ENCODE results near the gene HSPA2. TPM values are rescaled to one million over a fixed set of nuclear protein-coding genes. Genes with fewer than 3 reads are reported as not detected.

HSPA2 gene
- total RNA-seq, 1 donor from 2014 or later: 3.7 TPM

Other genes starting within 250 kb of the HSPA2 start
- 0.05 and 0.25 TPM in 2 replicates for gene ESR2, start 246.4 kb upstream of the HSPA2 start, total RNA-seq
- gene MTHFD1, start 152.4 kb upstream of the HSPA2 start, total RNA-seq: 168 and 172 TPM in 2 replicates
- gene AKAP5, start 75.2 kb upstream of the HSPA2 start, total RNA-seq: 1.8 TPM in 2 replicates
- 28.2 and 28.3 TPM in 2 replicates for gene ZBTB25, start 36.9 kb upstream of the HSPA2 start, total RNA-seq
- 77.6 and 78.4 TPM in 2 replicates for gene ZBTB1, start 36.0 kb upstream of the HSPA2 start, total RNA-seq
- 0.20 TPM in 1 of 2 replicates, not detected in the other for gene PPP1R36, start 9.2 kb downstream of the HSPA2 start, total RNA-seq
- 53.8 and 54.4 TPM in 2 replicates for gene PLEKHG3, start 163.7 kb downstream of the HSPA2 start, total RNA-seq